PC-9 (cell line): Measurements from ENCODE around the gene ZDHHC14.

ENCODE experiments used
- EZH2 ChIP-seq: fragments of 200-600 bp; sonication (generic); IDR thresholded peaks from 2 replicates; pipeline ENCODE4 v1.8.0; 2017; ENCODE audit warnings: antibody characterized with exemption, low read depth
- TF ChIP-seq, protein P1 (sequence below): fragments of 200-600 bp; sonication (generic); conservative IDR thresholded peaks from 2 replicates; pipeline ENCODE4 v1.6.1; 2017; ENCODE audit warnings: mixed run types, antibody characterized with exemption, mild to moderate bottlenecking, moderate library complexity

DNA sequence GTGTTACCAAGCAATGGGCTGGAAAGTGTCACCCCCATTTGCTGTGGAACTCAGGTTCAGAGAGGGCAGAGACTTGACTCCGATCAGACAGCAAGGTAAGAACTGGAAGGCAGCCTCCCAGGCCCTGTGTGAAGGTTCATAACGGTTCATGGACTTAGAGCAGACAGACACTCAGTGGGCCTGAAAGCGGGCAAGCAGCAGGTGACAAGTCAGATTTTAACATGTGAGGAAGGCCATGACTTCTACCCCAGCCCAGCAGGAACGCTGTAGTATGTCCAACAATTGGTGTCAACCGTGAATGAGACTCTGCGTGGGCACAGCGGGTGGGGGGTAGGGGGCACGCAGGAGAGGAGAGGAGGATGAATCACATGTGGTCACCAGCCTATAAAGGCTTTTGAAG is 224.5 kb downstream of the ZDHHC14 start:
- TF ChIP-seq EZH2 = no peak
- TF ChIP-seq, protein P1, sequence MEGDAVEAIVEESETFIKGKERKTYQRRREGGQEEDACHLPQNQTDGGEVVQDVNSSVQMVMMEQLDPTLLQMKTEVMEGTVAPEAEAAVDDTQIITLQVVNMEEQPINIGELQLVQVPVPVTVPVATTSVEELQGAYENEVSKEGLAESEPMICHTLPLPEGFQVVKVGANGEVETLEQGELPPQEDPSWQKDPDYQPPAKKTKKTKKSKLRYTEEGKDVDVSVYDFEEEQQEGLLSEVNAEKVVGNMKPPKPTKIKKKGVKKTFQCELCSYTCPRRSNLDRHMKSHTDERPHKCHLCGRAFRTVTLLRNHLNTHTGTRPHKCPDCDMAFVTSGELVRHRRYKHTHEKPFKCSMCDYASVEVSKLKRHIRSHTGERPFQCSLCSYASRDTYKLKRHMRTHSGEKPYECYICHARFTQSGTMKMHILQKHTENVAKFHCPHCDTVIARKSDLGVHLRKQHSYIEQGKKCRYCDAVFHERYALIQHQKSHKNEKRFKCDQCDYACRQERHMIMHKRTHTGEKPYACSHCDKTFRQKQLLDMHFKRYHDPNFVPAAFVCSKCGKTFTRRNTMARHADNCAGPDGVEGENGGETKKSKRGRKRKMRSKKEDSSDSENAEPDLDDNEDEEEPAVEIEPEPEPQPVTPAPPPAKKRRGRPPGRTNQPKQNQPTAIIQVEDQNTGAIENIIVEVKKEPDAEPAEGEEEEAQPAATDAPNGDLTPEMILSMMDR = no peak
